Spleen (tissue), 7 donors: ENCODE measurements around the gene P2RX1.

ENCODE experiments used
- POLR2A ChIP-seq, 3 donors: fragments of 450-650 bp; IDR thresholded peaks; one replicate each; pipeline ENCODE4 v1.5.1; 2017; ENCODE audit warnings: antibody characterized with exemption in 3 of 3, mild to moderate bottlenecking in 1 of 3
- POLR2AphosphoS5 ChIP-seq, 3 donors: sonication (generic); formaldehyde crosslinking; IDR thresholded peaks; one replicate each; pipeline ENCODE4 v1.5.1; 2017; ENCODE audit warnings: antibody characterized with exemption in 3 of 3
- TF ChIP-seq, protein P1 (sequence below), 11 experiments: fragments of 200-600 bp in 7 of 11; fragments of 450-650 bp in 4 of 11; sonication (generic) in 4 of 11; IDR thresholded peaks in 8 of 11; conservative IDR thresholded peaks in 3 of 11; 1 replicate in 7 of 11; 2 replicates in 4 of 11; pipeline versions ENCODE4 v1.4.0 to v1.8.0; 2016 to 2021; ENCODE audit warnings: antibody characterized with exemption in 11 of 11, inconsistent platforms in 4 of 11, mild to moderate bottlenecking in 1 of 11
- donor health status: DM: no; HTN: no; CAD: no; lungs with moderate emphysema.
- donor health status: DM: no; HTN: no; CAD: no.
- donor health status: DM: no; HTN: no; CAD: no.

DNA sequence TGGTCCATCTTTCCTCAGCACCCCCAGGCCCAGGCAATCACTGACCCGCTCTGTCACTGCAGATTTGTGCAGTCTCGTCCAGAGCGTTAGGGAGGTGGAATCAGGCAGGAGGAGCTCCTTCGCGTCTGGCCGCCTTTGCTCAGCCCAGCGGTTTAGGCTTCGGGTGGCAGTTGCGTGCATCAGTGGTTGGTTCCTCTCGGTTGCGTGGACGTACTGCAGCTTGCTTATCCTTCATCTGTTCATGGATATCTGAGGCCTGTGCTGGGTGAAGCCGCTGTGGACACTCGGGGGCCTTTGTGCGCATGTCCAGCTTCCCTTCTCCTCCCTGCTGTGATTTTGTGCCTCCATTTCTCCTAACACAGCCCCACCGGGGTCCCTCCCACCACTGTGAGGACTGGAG lies 4.7 kb upstream of the P2RX1 start:
- TF ChIP-seq POLR2A (IDR thresholded peaks at IDR 0.05): no peak
- TF ChIP-seq, protein P1, sequence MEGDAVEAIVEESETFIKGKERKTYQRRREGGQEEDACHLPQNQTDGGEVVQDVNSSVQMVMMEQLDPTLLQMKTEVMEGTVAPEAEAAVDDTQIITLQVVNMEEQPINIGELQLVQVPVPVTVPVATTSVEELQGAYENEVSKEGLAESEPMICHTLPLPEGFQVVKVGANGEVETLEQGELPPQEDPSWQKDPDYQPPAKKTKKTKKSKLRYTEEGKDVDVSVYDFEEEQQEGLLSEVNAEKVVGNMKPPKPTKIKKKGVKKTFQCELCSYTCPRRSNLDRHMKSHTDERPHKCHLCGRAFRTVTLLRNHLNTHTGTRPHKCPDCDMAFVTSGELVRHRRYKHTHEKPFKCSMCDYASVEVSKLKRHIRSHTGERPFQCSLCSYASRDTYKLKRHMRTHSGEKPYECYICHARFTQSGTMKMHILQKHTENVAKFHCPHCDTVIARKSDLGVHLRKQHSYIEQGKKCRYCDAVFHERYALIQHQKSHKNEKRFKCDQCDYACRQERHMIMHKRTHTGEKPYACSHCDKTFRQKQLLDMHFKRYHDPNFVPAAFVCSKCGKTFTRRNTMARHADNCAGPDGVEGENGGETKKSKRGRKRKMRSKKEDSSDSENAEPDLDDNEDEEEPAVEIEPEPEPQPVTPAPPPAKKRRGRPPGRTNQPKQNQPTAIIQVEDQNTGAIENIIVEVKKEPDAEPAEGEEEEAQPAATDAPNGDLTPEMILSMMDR (IDR thresholded peaks at IDR 0.05 in 8 of 11, conservative IDR thresholded peaks at IDR 0.05 in 3 of 11): no peak
- TF ChIP-seq POLR2AphosphoS5 (IDR thresholded peaks at IDR 0.05): no peak
